Liver (tissue), 9 donors: ENCODE measurements around the gene PLIN3. TPM values are rescaled to one million over a fixed set of nuclear protein-coding genes. Genes with fewer than 3 reads are reported as not detected.
"Not testable (repeated sequence)": the region's sequence is repeated elsewhere in the genome, so short reads cannot be mapped to it uniquely, and the experiment has no call there.

Experiments
- DNase-seq: peaks from one replicate; pipeline ENCODE4 v3.0.0-alpha.2; 2017; ENCODE audit warnings: low spot score
- H3K27ac ChIP-seq, 2 donors: one replicate each; pipeline ENCODE4 v1.7.0; 2013; ENCODE audit warnings: inconsistent platforms in 2 of 2, low read length in 2 of 2, control low read depth in 1 of 2, low read depth in 1 of 2, mild to moderate bottlenecking in 1 of 2
- H3K27me3 ChIP-seq, 4 donors: one replicate each; pipeline versions ENCODE4 v1.6.1 to v1.7.0; 2013; ENCODE audit warnings: low read length in 3 of 4, inconsistent platforms in 1 of 4, mild to moderate bottlenecking in 1 of 4, moderate library complexity in 1 of 4; ENCODE audit not compliant: control insufficient read depth in 4 of 4, insufficient read depth in 4 of 4
- H3K36me3 ChIP-seq, 4 donors: one replicate each; pipeline versions ENCODE4 v1.6.1 to v1.7.0; 2013; ENCODE audit warnings: low read length in 3 of 4, mild to moderate bottlenecking in 3 of 4, low read depth in 1 of 4, moderate library complexity in 1 of 4; ENCODE audit not compliant: control insufficient read depth in 4 of 4, insufficient read depth in 3 of 4
- H3K4me1 ChIP-seq, 4 donors: one replicate each; pipeline versions ENCODE4 v1.6.1 to v1.7.0; 2013; ENCODE audit warnings: low read length in 3 of 4, mild to moderate bottlenecking in 3 of 4, moderate library complexity in 1 of 4; ENCODE audit not compliant: control insufficient read depth in 4 of 4, insufficient read depth in 4 of 4
- H3K4me3 ChIP-seq, 3 donors: one replicate each; pipeline versions ENCODE4 v1.6.1 to v1.7.0; 2013; ENCODE audit warnings: low read length in 3 of 3, control low read depth in 1 of 3, low read depth in 1 of 3, mild to moderate bottlenecking in 1 of 3
- H3K9ac ChIP-seq, 2 donors: one replicate each; pipeline ENCODE4 v1.7.0; 2013; ENCODE audit warnings: low read length in 2 of 2, mild to moderate bottlenecking in 2 of 2, moderate library complexity in 2 of 2, control low read depth in 1 of 2, low read depth in 1 of 2
- H3K9me3 ChIP-seq, 4 donors: one replicate each; pipeline versions ENCODE4 v1.6.1 to v1.7.0; 2013; ENCODE audit warnings: low read length in 3 of 4; ENCODE audit not compliant: control insufficient read depth in 4 of 4
- ATF3 ChIP-seq: IDR thresholded peaks from 2 replicates; pipeline ENCODE4 v1.6.1; 2016; ENCODE audit warnings: antibody characterized with exemption
- FOXA1 ChIP-seq: IDR thresholded peaks from 2 replicates; pipeline ENCODE4 v1.6.1; 2016; ENCODE audit warnings: antibody characterized with exemption
- FOXA2 ChIP-seq: IDR thresholded peaks from 2 replicates; pipeline ENCODE4 v1.6.1; 2016; ENCODE audit warnings: antibody characterized with exemption
- GABPA ChIP-seq, 2 donors: IDR thresholded peaks in 1 of 2; conservative IDR thresholded peaks in 1 of 2; 2 replicates each; pipeline ENCODE4 v1.6.1; 2016; ENCODE audit warnings: antibody characterized with exemption in 2 of 2, mild to moderate bottlenecking in 1 of 2, moderate library complexity in 1 of 2
- HNF4A ChIP-seq, 2 donors: conservative IDR thresholded peaks; 2 replicates each; pipeline ENCODE4 v1.6.1; 2016; ENCODE audit warnings: antibody characterized with exemption in 2 of 2, mild to moderate bottlenecking in 2 of 2
- HNF4G ChIP-seq: IDR thresholded peaks from 2 replicates; pipeline ENCODE4 v1.6.1; 2016; ENCODE audit warnings: antibody characterized with exemption
- JUND ChIP-seq, 2 donors: IDR thresholded peaks; 2 replicates each; pipeline ENCODE4 v1.6.1; 2016; ENCODE audit warnings: antibody characterized with exemption in 2 of 2
- RAD21 ChIP-seq, 2 donors: IDR thresholded peaks; 2 replicates each; pipeline ENCODE4 v1.6.1; 2016; ENCODE audit warnings: antibody characterized with exemption in 2 of 2, mild to moderate bottlenecking in 2 of 2
- RXRA ChIP-seq, 2 donors: IDR thresholded peaks; 2 replicates each; pipeline ENCODE4 v1.6.1; 2017 to 2018; ENCODE audit warnings: antibody characterized with exemption in 2 of 2, mild to moderate bottlenecking in 1 of 2
- SP1 ChIP-seq: IDR thresholded peaks from 2 replicates; pipeline ENCODE4 v1.6.1; 2018; ENCODE audit warnings: antibody characterized with exemption, mild to moderate bottlenecking
- YY1 ChIP-seq: IDR thresholded peaks from 2 replicates; pipeline ENCODE4 v1.6.1; 2016; ENCODE audit warnings: antibody characterized with exemption, mild to moderate bottlenecking
- WGBS: extraction: QIAGEN DNeasy Blood & Tissue Kit; methylation state at CpG from one replicate; pipeline ENCODE4 v1.1.7; 2013; 5-methylcytosine and 5-hydroxymethylcytosine counted together
- polyA plus RNA-seq, 2 donors: library from polyadenylated mRNA; stranded (reverse) in 1 of 2; unstranded in 1 of 2; fragments of 200-250 nt in 1 of 2; fragments of >200 nt in 1 of 2; fragmentation: Nextera tagmentation in 1 of 2; extraction: Ambion mirVana in 1 of 2; gene quantifications; one replicate each; pipeline versions ENCODE4 v1.2.1 to v1.2.3, GENCODE V29; 2013 to 2015
- total RNA-seq, 2 donors: library from RNA; depleted of rRNA; stranded (reverse); fragments of >200 nt; gene quantifications; one replicate each; pipeline ENCODE4 v1.2.3, GENCODE V29; 2014
- TF ChIP-seq, protein P1 (sequence below): IDR thresholded peaks from 2 replicates; pipeline ENCODE4 v1.6.1; 2016; ENCODE audit warnings: antibody characterized with exemption
- TF ChIP-seq, protein P2 (sequence below): IDR thresholded peaks from 2 replicates; pipeline ENCODE4 v1.6.1; 2016; ENCODE audit warnings: antibody characterized with exemption
- donor health status: healthy.
- donor health status: healthy.
- donor health status: healthy.
- donor health status: healthy.
- donor health status: healthy.

PLIN3 gene
- total and polyA plus RNA-seq, 4 donors = 16.9 to 30.2 (median 20.7) TPM

GRCh38 chr19:4832776-4833175, 34.7 kb downstream of the PLIN3 start (continued):
- TF ChIP-seq, protein P1, sequence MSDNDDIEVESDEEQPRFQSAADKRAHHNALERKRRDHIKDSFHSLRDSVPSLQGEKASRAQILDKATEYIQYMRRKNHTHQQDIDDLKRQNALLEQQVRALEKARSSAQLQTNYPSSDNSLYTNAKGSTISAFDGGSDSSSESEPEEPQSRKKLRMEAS = no peak

DNA sequence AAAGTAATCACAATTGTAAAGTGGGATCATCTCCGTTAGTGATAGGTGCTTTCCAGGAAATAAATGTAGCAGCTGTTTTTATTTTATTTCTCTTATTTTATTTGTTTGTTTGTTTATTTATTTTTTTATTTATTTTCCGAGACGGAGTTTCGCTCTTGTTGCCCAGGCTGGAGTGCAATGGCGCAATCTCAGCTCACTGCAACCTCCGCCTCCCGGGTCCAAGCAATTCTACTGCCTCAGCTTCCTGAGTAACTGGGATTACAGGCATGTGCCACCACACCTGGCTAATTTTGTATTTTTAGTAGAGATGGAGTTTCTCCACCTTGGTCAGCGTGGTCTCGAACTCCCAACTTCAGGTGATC, 35.5 kb downstream of the PLIN3 start:
- H3K36me3 ChIP-seq, H3K9me3 ChIP-seq, DNase-seq, H3K27me3 ChIP-seq: not testable (repeated sequence)
- peak overlapping the region; percentile 90 to 95 for H3K9ac ChIP-seq
- H3K4me1 ChIP-seq = peaks cover 8 to 39% (median 23%) of the 10 kb centered on the region in 4 donors
- TF ChIP-seq YY1 = peak; percentile 3
- peak overlapping the region; percentile 97 to 98 for H3K27ac ChIP-seq
- WGBS = 22% methylated on average over 9 of the region's 9 CpGs
- peak overlapping the region; percentile 75 to 90 (median 79) for H3K4me3 ChIP-seq

DNA sequence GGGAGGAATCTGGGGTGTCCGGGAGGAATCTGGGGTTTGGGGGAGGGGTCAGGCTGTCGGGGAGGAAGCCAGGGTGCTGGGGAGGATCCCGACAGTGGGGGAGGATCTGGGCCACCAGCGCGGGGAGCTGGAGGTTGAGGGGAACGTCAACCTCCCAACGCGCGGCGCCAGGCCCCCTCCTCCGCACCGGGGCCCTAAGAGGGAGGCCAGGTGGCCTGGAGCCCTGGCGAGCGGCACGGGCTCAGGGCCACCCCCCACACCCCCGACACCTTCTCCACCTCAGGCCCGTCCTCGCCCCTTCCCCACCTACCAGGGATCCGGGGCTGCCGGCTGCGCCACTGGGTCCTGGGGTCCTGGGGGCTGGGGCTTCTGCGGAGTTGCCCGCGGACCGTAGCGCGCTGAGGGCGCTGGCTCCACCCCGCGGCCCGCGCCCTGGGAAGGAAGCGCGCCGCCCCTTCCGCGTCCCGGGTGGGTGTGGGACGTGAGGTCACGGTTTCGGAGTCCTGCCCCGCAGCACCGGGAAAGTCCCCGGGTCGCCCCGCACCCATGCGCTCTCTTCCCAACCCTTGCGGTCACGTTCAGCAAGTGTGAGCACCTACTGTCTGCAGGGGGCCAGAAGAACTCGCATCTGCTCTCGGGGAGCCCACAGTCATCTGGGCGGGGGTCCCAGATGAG, 36.0 kb downstream of the PLIN3 start, which contains the start of gene TICAM1:
TSS of gene TICAM1 (minus strand) at position 409 of the 675 bp plus-strand sequence. CDS start 13,335 bp downstream, outside the sequence.
- Histone ChIP-seq H3K27ac (peak within 1 kb of the TSS; percentile 97 to 98), H3K4me1 (peaks cover 8 to 39% (median 23%) of the 10 kb centered on the region in 4 donors), H3K27me3 (no peaks in the 10 kb centered on the region), H3K36me3 (no peaks in the 10 kb centered on the region), H3K4me3 (peak within 1 kb of the TSS; percentile 79 to 93 (median 90)), H3K9ac (peak within 1 kb of the TSS; percentile 90 to 99), H3K9me3 (no peaks in the 10 kb centered on the region)
- under 1% methylated on average over 52 of the region's 52 CpGs for WGBS
- TF ChIP-seq SP1 (peak; percentile 31), RAD21 (IDR thresholded peaks at IDR 0.05) (peak in 1 of 2 donors; percentile 8), HNF4A (conservative IDR thresholded peaks at IDR 0.05) (peak in 1 of 2 donors; percentile 11), JUND (IDR thresholded peaks at IDR 0.05) (no peak), HNF4G (no peak), GABPA (IDR thresholded peaks at IDR 0.05 in 1 of 2, conservative IDR thresholded peaks at IDR 0.05 in 1 of 2) (peak in 1 of 2 donors; percentile 48), YY1 (peak; percentile 33), RXRA (IDR thresholded peaks at IDR 0.05) (peak in 1 of 2 donors; percentile 29), FOXA2 (no peak)
- TF ChIP-seq, protein P1 = peak; percentile 31
- TF ChIP-seq, protein P2, sequence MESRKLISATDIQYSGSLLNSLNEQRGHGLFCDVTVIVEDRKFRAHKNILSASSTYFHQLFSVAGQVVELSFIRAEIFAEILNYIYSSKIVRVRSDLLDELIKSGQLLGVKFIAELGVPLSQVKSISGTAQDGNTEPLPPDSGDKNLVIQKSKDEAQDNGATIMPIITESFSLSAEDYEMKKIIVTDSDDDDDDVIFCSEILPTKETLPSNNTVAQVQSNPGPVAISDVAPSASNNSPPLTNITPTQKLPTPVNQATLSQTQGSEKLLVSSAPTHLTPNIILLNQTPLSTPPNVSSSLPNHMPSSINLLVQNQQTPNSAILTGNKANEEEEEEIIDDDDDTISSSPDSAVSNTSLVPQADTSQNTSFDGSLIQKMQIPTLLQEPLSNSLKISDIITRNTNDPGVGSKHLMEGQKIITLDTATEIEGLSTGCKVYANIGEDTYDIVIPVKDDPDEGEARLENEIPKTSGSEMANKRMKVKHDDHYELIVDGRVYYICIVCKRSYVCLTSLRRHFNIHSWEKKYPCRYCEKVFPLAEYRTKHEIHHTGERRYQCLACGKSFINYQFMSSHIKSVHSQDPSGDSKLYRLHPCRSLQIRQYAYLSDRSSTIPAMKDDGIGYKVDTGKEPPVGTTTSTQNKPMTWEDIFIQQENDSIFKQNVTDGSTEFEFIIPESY = no peak
- peak; percentile 71 for DNase-seq

DNA sequence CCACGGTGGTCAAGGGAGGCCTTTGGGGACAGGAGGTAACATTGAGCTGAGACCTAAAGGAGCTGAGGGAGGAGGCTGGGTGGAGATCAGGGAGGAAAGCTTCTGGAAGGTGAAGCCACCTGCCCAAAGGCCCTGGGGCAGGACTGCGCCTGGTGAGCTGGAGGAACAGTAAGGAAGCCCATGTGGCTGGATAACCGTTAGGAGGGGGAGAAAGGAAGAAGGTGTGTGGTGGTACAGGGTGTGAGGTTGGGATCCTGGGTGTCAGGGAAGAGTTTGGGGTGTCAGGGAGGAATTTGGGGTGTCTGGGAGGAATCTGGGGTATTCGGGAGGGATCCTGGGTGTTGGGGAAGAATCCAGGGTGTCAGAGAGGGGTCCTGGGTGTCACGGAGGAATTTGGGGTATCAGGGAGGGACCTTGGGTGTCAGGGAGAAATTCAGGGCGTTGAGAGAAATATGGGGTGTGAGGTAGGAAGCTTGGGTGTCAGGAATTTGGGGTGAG, 36.6 kb downstream of the PLIN3 start:
- H3K9me3 ChIP-seq = no peaks in the 10 kb centered on the region
- H3K4me1 ChIP-seq = peaks cover 8 to 39% (median 23%) of the 10 kb centered on the region in 4 donors
- WGBS = 36% methylated on average over 6 of the region's 6 CpGs
- no peaks in the 10 kb centered on the region for H3K27me3 ChIP-seq
- H3K27ac ChIP-seq = peak overlapping the region; percentile 97 to 98
- DNase-seq = no peak
- H3K36me3 ChIP-seq = no peaks in the 10 kb centered on the region
- H3K9ac ChIP-seq = peak overlapping the region; percentile 90 to 99
- TF ChIP-seq FOXA1 (no peak), JUND (IDR thresholded peaks at IDR 0.05) (no peak), ATF3 (no peak)
- TF ChIP-seq, protein P1 = peak; percentile 41
- peak overlapping the region; percentile 79 to 93 (median 90) for H3K4me3 ChIP-seq
